Ovary (tissue), 3 donors: ENCODE results near the gene ERCC5.

Experiments
- EP300 ChIP-seq: sonication (generic); formaldehyde crosslinking; IDR thresholded peaks from one replicate; pipeline ENCODE4 v1.6.1; 2017; ENCODE audit warnings: antibody characterized with exemption
- TF ChIP-seq, protein P1 (sequence below), 3 donors: fragments of 450-650 bp in 2 of 3; fragments of 200-600 bp in 1 of 3; IDR thresholded peaks; one replicate each; pipeline versions ENCODE4 v1.5.1 to v1.8.0; 2016 to 2022; ENCODE audit warnings: antibody characterized with exemption in 3 of 3, mild to moderate bottlenecking in 1 of 3
- donor health status: DM: no; HTN: no; CAD: no.

DNA sequence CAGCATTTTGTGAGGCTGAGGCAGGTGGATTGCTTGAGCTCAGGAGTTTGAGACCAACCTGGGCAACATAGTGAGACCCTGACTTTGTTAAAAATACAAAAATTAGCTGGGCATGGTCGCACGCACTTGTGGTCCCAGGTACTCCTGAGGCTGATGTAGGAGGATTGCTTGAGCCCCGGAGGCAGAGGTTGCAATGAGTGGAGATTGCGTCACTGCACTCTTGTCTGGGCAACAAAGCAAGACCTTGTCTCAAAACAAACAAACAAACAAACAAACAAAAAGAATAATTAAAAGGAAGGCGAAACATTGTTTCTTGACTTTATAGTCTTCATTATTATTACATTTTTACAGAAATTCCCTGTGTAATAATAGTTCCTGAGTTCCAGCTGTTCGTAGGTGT, 31.0 kb upstream of the ERCC5 start:
- TF ChIP-seq, protein P1, sequence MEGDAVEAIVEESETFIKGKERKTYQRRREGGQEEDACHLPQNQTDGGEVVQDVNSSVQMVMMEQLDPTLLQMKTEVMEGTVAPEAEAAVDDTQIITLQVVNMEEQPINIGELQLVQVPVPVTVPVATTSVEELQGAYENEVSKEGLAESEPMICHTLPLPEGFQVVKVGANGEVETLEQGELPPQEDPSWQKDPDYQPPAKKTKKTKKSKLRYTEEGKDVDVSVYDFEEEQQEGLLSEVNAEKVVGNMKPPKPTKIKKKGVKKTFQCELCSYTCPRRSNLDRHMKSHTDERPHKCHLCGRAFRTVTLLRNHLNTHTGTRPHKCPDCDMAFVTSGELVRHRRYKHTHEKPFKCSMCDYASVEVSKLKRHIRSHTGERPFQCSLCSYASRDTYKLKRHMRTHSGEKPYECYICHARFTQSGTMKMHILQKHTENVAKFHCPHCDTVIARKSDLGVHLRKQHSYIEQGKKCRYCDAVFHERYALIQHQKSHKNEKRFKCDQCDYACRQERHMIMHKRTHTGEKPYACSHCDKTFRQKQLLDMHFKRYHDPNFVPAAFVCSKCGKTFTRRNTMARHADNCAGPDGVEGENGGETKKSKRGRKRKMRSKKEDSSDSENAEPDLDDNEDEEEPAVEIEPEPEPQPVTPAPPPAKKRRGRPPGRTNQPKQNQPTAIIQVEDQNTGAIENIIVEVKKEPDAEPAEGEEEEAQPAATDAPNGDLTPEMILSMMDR (IDR thresholded peaks at IDR 0.05): no peak
- no peak for TF ChIP-seq EP300
